SHP77 (cell line): ENCODE results near the gene HRC.
"Not testable (repeated sequence)": the region's sequence is repeated elsewhere in the genome, so short reads cannot be mapped to it uniquely, and the experiment has no call there.

ENCODE experiments used
- DNase-seq, 2 experiments: peaks; one replicate each; lab custom pipeline; 2025; lab: John Stamatoyannopoulos, UW

Gene HRC

DNA sequence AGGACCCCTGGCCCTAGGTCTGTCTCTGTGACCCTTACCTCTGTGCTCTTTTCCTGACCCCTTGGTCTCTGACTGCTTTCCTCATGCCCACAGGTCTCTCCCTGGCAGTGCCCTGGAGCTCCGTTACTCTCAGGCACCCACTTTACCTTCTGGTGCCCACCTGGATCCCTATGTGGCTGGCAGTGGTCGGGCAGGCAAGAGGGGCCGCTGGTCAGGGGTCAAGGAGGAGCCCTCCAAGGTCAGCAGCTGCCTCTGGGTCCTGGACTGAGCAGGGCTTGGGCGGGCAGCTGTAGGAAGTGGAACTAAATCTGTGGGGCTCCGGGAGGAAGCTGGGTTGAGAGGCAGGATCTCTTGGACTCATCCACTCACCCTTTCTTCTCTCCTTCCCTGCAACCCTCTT, 19.5 kb downstream of the HRC start:
- DNase-seq, result no peak

DNA sequence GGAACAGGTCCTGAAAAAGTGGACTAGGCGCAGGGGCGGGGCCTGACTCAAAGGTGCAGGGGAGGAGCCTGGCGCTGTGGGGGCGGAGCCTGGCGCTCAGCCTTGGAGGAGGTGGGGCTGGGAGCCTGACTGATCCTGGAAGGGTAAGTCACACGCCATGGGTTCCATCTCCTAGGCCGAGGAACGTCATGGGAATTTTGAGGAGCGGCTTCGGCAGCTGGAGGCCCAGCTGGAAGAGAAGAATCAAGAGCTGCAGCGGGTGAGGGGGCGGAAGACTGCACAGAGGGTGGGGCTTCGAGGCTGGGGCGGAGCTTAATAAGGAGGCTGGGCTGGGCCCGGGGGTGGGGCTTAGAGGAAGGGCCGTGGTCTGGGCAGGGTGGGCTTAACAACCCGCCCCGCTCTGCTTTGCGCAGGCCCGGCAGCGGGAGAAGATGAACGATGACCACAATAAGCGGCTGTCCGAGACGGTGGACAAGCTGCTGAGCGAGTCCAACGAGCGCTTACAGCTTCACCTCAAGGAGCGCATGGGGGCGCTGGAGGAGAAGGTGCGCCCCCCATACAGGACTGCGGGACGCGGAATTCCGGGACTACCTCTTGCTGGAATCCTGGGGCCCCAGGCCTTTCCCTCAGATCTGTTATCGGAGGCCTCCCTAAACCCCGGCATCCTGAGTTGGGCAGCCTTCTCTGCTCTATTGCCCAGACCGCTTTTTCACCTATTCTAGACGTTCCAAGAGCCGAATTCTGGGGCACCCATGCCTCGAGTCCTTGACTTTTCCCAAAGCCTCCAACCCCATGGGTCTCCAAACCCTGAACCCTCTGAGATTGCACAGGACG, 21.4 kb downstream of the HRC start:
- no peak for DNase-seq

DNA sequence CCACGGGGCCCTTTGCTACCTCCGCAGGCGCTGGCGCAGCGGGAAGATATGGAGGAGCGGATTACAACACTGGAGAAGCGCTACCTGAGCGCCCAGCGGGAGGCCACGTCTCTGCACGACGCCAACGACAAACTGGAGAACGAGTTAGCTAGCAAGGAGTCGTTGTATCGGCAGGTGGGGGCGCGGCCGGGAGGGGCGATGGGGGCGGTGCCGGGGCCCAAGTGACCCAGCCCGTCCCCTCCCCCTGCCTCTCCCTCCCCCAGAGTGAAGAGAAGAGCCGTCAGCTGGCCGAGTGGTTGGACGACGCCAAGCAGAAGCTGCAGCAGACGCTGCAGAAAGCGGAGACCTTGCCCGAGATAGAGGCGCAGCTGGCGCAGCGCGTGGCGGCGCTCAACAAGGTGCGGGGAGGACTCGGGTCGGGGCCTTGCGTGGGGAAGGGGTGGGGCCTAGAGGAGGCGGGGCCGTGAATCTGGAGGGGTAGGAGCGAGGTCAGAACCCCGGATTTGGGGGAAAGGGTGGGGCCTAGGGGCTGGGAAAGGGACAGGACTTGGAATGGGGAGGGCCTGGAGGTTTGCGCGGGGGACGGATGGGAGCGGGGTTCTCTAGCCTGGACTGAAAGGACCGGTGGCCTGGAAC, 22.1 kb downstream of the HRC start:
- DNase-seq, result no peak

DNA sequence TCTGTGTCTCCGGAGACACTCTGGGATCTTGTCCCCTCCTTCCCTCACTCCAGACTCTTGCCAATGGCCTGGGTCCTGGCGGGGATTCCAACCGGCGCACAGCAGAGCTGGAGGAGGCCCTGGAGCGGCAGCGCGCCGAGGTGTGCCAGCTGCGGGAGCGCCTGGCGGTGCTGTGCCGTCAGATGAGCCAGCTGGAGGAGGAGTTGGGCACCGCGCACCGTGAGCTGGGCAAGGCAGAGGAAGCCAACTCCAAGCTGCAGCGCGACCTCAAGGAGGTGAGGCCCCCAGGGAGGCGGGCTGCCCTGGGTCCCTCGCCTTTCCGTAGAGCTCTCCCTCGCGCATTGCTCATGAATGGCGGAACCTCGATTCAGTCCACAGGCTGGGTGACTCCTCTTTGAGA, 24.9 kb downstream of the HRC start:
- DNase-seq, result no peak

DNA sequence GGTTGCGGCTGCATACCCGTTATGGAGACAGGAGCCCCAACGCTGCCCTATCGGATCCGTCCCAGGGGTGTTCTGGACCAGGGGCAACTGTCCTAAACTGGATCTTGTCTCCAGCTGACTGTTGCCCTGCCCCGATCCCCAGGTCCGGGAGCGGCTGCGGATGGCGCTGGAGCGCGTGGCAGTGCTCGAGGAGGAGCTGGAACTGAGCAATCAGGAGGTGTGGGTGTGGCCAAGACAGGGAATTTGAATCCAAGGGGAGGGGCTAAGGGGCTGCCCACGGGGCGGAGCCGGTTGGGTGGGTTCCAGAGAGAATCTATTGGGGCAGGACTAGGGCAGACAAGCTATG, 26.0 kb downstream of the HRC start:
- DNase-seq, result peak; percentile 76 to 77

DNA sequence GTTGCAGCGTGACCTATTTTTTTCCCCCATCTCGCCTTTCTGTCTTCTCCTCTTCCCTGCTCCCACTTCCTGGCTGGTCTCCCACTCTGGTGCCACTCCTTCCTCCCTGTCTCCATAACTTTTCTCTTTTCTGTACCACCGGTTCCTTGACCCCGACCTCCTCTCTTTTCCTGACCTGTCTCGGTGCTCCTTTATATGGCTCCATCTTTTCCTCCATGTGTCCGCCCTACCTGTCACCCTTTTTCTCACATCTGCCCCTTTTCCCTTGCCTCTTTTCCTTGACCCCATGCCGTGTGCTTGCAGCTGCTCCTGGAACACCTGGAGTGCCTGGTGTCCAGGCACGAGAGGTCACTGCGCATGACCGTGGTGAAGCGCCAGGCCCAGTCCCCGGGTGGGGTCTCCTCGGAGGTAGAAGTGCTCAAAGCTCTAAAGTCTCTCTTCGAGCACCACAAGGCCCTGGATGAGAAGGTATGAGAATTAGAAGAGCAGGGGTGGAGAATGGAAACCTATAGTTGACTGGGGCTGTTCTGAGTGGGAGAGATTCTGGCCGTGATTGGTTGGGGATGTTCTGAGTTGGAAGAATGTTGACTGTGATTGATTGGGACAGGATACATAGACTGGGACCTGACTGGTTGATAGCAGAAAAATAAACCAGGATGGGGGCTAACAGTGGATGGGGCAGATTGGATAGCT, 26.5 kb downstream of the HRC start:
- DNase-seq, result peak in 1 of 2 experiments; percentile 48

DNA sequence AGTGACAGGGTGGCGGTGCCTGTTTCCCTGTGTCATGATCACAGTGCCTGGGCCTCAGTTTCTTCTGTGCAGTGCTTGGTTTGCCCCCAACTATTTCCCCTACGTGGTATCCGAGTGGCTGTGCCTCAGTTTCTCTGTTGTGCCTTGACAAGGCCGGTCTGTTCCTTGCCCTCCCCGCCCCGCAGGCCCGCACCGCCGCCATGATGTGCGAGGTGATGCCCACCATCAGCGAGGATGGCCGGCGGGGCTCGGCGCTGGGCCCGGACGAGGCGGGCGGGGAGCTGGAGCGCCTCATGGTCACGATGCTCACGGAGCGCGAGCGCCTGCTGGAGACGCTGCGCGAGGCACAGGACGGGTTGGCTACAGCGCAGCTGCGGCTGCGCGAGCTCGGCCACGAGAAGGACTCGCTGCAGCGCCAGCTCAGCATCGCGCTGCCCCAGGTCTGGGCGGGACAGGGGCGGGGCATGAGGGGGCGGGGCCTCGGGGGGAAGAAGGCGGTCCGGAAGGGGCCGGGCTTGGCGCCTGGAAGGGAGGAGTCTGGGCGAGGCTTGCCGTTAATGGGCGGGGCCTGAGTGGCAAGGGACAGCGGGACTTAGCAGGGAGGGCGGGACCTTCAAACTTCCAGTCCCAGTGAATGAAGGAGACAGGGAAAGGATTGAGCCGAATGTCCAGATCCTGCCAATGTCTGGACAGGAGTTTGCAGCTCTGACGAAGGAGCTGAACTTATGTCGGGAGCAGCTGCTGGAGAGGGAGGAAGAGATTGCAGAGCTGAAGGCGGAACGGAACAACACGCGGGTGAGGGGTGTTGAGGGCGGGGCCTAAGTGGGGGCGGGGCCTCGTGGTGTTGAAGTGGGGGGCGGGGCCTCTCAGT, 27.3 kb downstream of the HRC start:
- peak; percentile 91 to 98 for DNase-seq

DNA sequence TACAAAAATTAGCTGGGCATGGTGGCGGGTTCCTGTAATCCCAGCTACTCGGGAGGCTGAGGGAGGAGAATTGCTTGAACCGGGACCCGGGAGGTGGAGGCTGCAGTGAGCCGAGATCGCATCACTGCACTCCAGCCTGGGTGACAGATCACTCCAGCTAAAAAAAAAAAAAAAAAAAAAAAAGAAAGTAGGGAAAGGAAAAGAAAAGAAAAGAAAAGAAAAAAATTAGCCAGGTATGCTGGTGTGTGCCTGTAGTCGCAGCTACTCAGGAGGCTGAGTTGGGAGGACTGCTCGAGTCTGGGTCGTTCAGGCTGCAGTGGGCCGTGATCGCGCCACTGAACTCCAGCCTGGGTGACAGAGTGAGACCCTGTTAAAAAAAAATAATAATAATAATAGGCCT, 28.0 kb downstream of the HRC start:
- DNase-seq, result not testable (repeated sequence)

DNA sequence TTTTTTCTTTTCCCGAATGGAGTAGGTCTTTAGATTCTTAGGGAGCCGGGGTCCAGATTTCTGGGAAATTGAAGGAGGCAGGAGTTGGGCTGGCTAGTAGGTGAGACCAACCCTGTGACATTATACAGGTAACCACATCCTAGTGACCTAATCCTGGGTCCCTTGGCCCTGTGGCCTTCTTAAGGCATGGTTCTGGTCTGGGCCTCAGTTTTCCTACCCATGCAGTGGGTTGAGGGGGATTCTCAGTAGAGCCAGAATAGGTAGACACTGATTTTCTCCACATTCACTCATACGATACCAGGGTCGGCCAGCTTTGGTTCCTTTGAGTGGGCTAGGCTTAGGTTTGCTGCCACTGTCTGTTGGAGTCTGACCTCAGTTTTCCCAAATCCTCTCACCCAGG, 28.6 kb downstream of the HRC start:
- no peak for DNase-seq

DNA sequence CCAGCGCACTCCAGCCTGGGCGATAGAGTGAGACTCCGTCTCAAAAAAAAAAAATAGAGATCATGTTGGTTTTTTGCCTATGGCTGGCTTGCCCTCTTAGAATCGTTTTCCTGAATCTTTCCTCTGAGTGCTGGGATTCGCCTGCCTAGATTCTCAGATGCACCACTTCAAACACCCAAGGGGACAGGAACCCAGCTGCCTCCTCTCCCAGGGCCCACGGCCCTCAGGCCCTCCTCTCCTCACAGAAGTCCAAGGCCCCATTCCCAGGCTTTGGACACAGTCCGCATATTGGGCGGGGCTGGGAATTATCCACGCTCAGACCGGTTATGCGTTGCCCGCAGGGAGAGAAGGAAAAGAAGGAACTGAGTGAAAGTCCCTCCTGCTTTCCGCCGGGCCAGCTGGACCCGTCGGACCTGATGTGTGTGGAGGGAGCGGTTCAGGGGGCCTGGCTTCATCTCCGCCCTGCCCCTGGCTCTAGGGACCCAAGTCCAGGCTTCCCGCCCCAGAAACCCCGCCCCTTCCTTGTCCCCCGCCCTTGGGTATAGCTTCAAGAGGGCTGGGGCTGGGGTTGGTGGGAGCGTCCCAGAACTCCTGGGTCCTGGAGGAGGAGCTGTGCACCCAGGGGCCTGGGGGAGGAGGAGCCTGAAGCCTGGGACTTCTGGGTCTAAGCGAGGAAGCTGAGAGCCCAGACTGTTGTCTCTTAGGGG, 30.0 kb downstream of the HRC start:
- no peak for DNase-seq

DNA sequence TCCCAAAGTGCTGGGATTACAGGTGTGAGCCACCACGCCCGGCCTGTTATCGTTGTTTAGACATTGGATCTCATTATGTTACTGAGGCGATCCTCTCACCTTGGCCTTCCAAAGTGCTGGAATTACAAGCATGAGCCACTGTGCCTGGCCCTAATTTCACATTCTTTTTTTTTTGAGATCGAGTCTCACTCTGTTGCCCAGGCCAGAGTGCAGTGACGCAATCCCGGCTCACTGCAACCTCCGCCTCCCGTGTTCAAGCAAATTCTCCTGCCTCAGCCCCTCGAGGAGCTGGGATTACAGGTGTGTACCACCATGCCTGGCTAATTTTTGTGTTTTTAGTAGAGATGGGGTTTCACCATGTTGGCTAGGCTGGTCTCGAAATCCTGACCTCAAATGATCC, 31.9 kb downstream of the HRC start:
- DNase-seq, result not testable (repeated sequence)

DNA sequence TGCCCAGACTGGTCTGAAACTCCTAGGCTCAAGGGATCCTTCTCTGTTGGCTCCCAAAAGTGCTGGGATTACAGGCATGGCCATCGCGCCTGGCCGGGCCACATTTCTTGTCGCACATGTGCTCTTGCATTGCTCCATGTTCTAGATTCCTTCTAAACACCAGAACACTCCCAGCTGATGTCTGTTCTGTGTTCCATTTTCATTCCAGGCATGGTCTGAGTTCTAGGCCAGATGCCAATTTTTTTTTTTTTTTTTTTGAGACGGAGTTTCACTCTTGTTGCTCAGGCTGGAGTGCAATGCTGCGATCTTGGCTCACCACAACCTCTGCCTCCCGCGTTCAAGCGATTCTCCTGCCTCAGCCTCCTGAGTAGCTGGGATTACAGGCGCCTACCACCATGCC, 33.4 kb downstream of the HRC start:
- not testable (repeated sequence) for DNase-seq

DNA sequence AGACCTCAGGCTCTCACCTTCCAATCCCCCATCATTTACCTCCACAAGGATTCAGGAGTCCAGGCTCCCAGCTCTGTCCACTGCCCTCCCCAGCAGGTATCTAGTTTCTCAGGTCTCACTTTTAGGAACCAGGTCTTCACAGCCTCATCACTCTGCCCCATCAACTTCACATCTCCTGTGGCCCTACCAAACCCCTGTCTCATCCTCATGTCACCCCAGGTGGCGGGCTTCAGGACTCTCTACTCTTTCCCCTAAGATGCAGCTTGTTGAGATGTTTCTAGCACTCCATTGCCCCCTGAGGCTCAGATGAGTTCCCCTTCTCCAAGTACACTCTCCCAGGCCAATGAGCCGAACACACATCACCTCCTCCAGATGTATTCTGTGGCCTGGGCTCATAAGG, 34.3 kb downstream of the HRC start:
- no peak for DNase-seq

DNA sequence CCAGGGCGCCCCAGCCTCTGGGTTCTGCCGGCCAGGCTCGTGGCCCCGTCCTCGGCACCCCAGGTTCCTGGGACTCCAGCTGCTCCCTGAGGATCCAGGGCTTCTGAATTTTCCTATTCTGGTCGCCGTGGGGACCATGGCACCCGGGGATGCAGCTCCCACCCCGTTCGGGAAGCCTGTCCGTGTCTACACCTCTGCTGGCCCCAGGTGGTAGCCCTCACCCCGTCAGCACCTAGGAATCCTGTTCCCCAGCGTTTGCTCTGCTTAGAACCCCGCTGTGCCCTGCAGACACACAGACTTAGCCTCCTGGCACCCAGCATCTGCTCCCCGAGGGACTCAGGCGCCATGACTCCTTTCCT, 34.9 kb downstream of the HRC start:
- DNase-seq, result no peak

DNA sequence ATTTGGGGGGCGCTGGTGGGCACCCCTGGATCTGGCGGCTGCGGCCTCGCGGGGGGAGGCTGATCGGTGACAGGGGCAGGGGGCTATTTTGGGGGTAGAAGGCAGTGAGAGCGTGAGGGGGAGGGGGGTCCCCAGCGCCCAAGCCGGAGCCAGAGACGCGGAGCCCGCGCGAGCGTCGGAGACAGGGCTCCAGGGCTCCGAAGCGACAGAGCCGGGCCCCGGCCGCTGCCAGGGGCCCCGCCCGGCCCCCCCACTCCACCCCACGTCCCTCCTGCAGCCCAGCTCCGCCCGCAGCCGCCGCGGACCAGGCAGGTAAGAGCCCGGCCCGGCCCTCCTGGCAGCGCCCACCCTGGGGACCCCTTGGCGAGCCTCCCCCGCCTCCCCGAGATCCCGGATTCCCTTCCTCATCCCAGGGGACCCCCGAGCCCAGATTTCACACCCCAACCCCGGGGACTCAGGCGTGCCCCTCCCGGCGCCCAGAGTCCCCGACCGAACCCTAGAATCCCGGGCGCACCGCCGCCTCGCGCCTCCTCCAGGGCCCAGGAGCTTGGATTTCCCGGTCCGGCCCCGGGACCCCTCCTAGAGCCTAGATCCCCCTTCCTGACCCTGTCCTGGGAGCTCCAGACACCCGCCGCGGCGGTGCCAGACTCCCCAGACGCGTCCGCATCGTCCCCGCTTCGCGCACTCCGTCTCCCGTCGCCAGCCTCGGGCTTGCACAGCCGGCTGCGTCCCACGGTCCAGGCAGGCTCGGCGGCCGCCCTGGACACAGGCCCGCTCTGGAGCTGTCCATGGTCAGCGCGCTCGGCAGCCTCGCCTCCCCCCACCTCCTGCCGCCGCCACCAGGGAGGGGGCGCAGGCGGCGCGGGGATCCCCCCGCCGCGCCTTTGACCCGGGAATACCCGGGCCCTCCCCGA, 35.5 kb downstream of the HRC start, which contains the start of gene PPFIA3:
PPFIA3 (plus strand) TSS at position 134 of the 914 bp plus-strand sequence. CDS start 8,330 bp downstream, outside the sequence.
- peak in 1 of 2 experiments; percentile 22 for DNase-seq

DNA sequence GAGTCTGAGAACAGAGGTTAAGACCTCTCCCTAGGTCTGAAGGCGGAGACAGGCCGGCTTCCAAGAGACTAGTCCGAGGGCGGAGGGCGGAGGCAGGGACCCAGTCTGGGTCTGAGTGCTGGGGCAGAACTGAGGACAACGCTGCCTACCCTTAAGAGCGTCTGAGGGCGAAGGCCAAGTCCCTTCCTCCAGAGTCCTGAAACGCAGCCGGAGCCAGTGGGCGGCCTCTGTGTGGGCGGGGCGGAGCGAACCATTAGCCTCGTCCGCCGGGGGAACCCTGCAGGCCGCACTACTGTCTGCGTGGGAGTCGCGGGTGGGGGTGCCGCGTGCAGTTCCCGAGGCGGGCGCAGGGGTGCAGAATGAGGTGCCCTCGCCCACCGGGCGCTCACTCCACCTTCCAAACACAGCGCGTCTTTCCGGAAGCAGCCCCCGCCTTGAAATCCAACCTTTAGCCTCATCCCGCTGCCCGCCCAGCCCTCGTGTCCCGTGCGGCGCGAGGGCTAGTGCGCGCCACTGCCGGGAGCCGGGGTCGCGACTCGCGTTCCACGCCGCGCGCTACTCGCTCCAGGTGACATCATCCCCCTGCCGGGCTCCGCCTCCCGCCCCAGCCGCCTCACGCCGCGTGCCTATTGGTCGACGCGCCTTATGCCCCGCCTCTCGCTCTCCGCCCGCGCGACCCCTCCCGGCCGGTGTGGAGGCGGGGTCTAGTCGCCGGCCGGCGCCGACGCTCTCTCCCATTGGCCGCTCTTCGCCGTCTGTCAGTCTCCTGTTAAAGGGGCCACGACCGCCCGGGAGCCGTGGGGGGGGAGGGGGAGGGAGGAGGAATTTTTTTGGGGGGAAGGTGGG, 36.4 kb downstream of the HRC start, which contains the start of gene C19orf73:
C19orf73 (minus strand) TSS at position 579 of the 846 bp plus-strand sequence; CDS start at position 458, 121 bp downstream.
- DNase-seq, result peak; percentile 83 to 86

DNA sequence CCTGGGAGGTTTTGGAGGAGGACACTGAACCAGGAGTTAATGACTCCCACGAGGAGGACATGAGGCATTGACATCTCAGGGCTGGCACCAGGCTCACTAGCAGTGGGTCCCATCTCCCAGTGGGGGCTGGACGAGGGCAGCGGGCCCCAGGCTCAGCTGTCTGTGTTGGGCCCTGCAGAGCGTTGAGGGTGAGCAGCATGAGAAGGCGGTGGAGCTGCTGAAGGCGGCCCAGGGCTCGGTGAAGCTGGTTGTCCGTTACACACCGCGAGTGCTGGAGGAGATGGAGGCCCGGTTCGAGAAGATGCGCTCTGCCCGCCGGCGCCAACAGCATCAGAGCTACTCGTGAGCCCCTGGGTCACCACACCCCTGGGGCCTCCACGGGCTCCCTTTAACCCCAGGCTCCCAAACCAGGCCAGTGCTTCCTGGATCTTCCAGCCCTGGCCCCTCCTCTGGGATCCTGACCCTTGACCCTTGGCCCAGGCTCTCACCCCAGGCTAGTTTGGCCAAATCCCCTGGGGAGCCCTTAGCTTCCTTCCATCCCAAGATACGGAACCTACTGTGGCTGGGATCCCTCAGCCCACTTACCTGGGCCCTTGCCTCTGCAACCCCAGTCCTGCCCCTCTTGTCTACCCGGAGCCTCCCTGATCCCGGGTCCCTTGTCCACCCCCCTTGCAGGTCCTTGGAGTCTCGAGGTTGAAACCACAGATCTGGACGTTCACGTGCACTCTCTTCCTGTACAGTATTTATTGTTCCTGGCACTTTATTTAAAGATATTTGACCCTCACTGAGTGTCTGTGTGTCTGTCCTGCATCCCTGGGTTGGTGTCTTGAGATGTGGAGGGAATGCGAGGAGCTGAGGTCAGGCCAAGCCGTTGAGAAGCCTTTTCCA, 37.3 kb downstream of the HRC start:
- no peak for DNase-seq

DNA sequence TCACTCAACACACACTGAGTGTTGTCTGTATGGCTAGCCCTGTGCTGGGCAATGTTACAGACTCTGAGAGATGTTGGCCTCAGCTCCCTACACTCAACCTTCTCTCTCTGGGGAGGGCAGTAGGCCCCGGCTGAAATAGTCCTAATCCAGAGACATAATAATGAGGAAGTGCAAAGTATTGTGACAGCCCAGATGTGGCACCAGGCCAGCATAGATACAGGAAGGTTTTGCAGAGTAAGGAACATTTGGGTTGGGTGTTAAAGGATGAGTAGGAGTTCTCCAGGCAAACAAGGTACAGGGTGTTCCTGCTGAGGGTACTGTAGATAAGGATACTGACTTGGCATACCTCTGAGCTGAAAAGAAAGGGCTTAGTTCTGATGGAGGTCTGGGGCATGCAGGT, 38.7 kb downstream of the HRC start:
- no peak for DNase-seq
